WERI-Rb-1 (cell line): ENCODE results near the gene PCDHGA10.
"Not testable (repeated sequence)": the region's sequence is repeated elsewhere in the genome, so short reads cannot be mapped to it uniquely, and the experiment has no call there.

ENCODE experiments used
- DNase-seq: peaks from one replicate; pipeline ENCODE4 v3.0.0-alpha.2; 2020
- H3K27ac ChIP-seq: fragments of 250-450 bp; sonication (Bioruptor Pico); 2 replicates; pipeline ENCODE4 v1.5.1; 2020; ENCODE audit warnings: mild to moderate bottlenecking, moderate library complexity
- H3K27me3 ChIP-seq: fragments of 250-450 bp; sonication (Bioruptor Pico); 2 replicates; pipeline ENCODE4 v1.5.1; 2021; ENCODE audit warnings: mild to moderate bottlenecking, low read depth, moderate library complexity; ENCODE audit not compliant: insufficient read depth, severe bottlenecking
- H3K36me3 ChIP-seq: fragments of 250-450 bp; sonication (Bioruptor Pico); 2 replicates; pipeline ENCODE4 v1.5.1; 2020; ENCODE audit warnings: mild to moderate bottlenecking, moderate library complexity
- H3K4me3 ChIP-seq: 2 replicates; pipeline ENCODE4 v1.5.1; 2011; ENCODE audit warnings: low read depth, mild to moderate bottlenecking, control low read depth, low read length
- H3K9me3 ChIP-seq: fragments of 250-450 bp; sonication (Bioruptor Pico); 2 replicates; pipeline ENCODE4 v1.5.1; 2021; ENCODE audit warnings: mild to moderate bottlenecking, moderate library complexity; ENCODE audit not compliant: severe bottlenecking
- CTCF ChIP-seq: IDR thresholded peaks from 2 replicates; pipeline ENCODE4 v1.5.1; 2011; ENCODE audit warnings: low read depth, mild to moderate bottlenecking, control low read depth, inconsistent platforms, low read length

Gene PCDHGA10

DNA sequence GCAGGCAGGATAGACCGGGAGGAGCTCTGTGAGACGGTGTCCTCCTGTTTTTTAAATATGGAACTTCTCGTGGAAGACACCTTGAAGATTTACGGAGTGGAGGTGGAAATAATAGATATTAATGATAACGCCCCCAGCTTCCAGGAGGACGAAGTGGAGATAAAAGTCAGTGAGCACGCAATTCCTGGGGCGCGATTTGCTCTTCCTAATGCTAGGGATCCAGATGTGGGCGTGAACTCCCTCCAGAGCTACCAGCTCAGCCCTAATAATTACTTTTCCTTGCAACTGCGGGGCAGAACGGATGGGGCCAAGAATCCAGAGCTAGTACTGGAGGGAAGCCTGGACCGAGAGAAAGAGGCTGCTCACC lies 8.7 kb downstream of the PCDHGA10 start:
- Histone ChIP-seq H3K27me3 (no peaks in the 10 kb centered on the region), H3K36me3 (no peaks in the 10 kb centered on the region), H3K9me3 (peaks cover 25% of the 10 kb centered on the region), H3K27ac (no peak overlapping the region), H3K4me3 (no peak overlapping the region)
- no peak for DNase-seq
- TF ChIP-seq CTCF = no peak

DNA sequence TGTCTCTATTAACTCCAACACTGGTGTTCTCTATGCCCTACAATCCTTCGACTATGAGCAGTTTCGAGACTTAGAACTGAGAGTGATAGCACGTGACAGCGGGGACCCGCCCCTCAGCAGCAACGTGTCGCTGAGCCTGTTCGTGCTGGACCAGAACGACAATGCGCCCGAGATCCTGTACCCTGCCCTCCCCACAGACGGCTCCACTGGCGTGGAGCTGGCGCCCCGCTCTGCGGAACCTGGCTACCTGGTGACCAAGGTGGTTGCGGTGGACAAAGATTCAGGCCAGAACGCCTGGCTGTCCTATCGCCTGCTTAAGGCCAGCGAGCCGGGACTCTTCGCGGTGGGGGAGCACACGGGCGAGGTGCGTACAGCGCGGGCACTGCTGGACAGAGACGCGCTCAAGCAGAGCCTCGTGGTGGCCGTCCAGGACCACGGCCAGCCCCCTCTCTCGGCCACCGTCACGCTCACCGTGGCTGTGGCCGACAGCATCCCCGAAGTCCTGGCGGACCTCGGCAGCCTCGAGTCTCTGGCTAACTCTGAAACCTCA lies 10.0 kb downstream of the PCDHGA10 start:
- no peak for TF ChIP-seq CTCF

DNA sequence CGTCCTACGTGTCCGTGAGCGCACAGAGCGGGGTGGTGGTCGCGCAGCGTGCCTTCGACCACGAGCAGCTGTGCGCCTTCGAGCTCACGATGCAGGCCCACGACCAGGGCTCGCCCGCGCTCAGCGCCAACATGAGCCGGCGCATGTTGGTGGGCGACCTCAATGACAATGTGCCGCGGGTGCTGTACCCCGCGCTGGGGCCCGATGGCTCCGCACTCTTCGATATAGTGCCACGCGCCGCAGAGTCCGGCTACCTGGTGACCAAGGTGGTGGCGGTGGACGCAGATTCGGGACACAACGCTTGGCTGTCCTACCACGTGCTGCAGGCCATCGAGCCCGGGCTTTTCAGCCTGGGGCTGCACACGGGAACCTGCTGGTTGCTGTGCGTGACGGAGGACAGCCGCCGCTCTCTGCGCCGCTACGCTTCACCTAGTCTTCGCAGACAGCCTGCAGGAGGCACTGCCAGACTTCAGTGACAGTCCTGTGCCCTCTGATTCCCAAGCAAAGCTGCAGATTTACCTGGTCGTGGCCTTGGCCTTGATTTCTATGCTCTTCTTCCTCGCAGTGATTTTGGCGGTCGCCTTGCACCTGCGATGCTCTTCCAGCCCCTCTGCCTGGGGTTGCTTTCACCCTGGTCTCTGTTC lies 15.1 kb downstream of the PCDHGA10 start:
- no peak for DNase-seq
- Histone ChIP-seq H3K4me3 (no peak overlapping the region), H3K27ac (no peak overlapping the region), H3K27me3 (no peaks in the 10 kb centered on the region), H3K9me3 (peaks cover 6% of the 10 kb centered on the region), H3K36me3 (no peaks in the 10 kb centered on the region)
- 0 out of 2 replicates have a peak, but pooled peaks have one; percentile 1 for TF ChIP-seq CTCF

More for the DNA sequence above, 10.0 kb downstream of the PCDHGA10 start:
- Histone ChIP-seq H3K27me3 (no peaks in the 10 kb centered on the region), H3K27ac (no peak overlapping the region), H3K36me3 (no peaks in the 10 kb centered on the region), H3K4me3 (no peak overlapping the region), H3K9me3 (peaks cover 27% of the 10 kb centered on the region)
- DNase-seq = no peak

DNA sequence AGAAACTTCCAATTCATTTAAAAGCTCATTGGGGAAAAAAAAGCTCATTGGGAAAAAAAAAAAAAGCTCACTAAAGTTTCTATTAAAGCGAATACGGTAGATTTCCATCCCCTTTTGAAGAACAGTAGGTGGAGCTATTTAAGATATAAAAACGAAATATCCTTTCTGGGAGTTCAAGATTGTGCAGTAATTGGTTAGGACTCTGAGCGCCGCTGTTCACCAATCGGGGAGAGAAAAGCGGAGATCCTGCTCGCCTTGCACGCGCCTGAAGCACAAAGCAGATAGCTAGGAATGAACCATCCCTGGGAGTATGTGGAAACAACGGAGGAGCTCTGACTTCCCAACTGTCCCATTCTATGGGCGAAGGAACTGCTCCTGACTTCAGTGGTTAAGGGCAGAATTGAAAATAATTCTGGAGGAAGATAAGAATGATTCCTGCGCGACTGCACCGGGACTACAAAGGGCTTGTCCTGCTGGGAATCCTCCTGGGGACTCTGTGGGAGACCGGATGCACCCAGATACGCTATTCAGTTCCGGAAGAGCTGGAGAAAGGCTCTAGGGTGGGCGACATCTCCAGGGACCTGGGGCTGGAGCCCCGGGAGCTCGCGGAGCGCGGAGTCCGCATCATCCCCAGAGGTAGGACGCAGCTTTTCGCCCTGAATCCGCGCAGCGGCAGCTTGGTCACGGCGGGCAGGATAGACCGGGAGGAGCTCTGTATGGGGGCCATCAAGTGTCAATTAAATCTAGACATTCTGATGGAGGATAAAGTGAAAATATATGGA lies 17.7 kb downstream of the PCDHGA10 start, which contains the start of gene PCDHGA12:
Gene PCDHGA12, plus strand, starts transcription at position 176 of the 782 bp plus-strand sequence. Its CDS starts 253 bp downstream, at position 429.
- Histone ChIP-seq H3K4me3 (no peak within 1 kb of the TSS), H3K27ac (no peak within 1 kb of the TSS), H3K9me3 (peaks cover 6% of the 10 kb centered on the region), H3K36me3 (no peaks in the 10 kb centered on the region), H3K27me3 (no peaks in the 10 kb centered on the region)
- no peak for TF ChIP-seq CTCF
- no peak for DNase-seq

- H3K36me3 ChIP-seq = no peaks in the 10 kb centered on the region
- H3K4me3 ChIP-seq = no peak overlapping the region
- DNase-seq = no peak
- no peak for TF ChIP-seq CTCF
- H3K27ac ChIP-seq = no peak overlapping the region
- peaks cover 6% of the 10 kb centered on the region for H3K9me3 ChIP-seq
- no peaks in the 10 kb centered on the region for H3K27me3 ChIP-seq
These were observed 18.5 kb downstream of the PCDHGA10 start for GRCh38 chr5:141431286-141431685.

DNA sequence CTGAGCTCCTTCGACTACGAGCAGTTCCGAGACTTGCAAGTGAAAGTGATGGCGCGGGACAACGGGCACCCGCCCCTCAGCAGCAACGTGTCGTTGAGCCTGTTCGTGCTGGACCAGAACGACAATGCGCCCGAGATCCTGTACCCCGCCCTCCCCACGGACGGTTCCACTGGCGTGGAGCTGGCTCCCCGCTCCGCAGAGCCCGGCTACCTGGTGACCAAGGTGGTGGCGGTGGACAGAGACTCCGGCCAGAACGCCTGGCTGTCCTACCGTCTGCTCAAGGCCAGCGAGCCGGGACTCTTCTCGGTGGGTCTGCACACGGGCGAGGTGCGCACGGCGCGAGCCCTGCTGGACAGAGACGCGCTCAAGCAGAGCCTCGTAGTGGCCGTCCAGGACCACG lies 19.5 kb downstream of the PCDHGA10 start:
- not testable (repeated sequence) for H3K27me3 ChIP-seq, DNase-seq, H3K27ac ChIP-seq, H3K36me3 ChIP-seq, H3K4me3 ChIP-seq, H3K9me3 ChIP-seq

DNA sequence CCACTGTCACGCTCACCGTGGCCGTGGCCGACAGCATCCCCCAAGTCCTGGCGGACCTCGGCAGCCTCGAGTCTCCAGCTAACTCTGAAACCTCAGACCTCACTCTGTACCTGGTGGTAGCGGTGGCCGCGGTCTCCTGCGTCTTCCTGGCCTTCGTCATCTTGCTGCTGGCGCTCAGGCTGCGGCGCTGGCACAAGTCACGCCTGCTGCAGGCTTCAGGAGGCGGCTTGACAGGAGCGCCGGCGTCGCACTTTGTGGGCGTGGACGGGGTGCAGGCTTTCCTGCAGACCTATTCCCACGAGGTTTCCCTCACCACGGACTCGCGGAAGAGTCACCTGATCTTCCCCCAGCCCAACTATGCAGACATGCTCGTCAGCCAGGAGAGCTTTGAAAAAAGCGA lies 19.9 kb downstream of the PCDHGA10 start:
- not testable (repeated sequence) for DNase-seq, H3K27me3 ChIP-seq

More for the DNA sequence above, 19.9 kb downstream of the PCDHGA10 start:
- H3K9me3 ChIP-seq, H3K4me3 ChIP-seq, H3K36me3 ChIP-seq, H3K27ac ChIP-seq: not testable (repeated sequence)
